ENCODE results near the gene CLEC4F. TPM values are rescaled to one million over a fixed set of nuclear protein-coding genes. Genes with fewer than 3 reads are reported as not detected.

The CLEC4F gene, protein sequence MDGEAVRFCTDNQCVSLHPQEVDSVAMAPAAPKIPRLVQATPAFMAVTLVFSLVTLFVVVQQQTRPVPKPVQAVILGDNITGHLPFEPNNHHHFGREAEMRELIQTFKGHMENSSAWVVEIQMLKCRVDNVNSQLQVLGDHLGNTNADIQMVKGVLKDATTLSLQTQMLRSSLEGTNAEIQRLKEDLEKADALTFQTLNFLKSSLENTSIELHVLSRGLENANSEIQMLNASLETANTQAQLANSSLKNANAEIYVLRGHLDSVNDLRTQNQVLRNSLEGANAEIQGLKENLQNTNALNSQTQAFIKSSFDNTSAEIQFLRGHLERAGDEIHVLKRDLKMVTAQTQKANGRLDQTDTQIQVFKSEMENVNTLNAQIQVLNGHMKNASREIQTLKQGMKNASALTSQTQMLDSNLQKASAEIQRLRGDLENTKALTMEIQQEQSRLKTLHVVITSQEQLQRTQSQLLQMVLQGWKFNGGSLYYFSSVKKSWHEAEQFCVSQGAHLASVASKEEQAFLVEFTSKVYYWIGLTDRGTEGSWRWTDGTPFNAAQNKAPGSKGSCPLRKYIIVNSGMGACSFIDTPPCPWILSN
- not detected for total RNA-seq

GRCh38 chr2:70820499-70820898 is at the start of gene CLEC4F:
CLEC4F (minus strand) TSS chr2:70820599; CDS start chr2:70820523, 76 bp downstream.
- DNase-seq (ENCODE audit: low read depth in 2 of 3, low spot score in 2 of 3): no peak

GRCh38 chr2:70868970-70869369 is 48.6 kb upstream of the CLEC4F start:
- no peak for DNase-seq (ENCODE audit: low read depth in 2 of 3, low spot score in 2 of 3)

DNA sequence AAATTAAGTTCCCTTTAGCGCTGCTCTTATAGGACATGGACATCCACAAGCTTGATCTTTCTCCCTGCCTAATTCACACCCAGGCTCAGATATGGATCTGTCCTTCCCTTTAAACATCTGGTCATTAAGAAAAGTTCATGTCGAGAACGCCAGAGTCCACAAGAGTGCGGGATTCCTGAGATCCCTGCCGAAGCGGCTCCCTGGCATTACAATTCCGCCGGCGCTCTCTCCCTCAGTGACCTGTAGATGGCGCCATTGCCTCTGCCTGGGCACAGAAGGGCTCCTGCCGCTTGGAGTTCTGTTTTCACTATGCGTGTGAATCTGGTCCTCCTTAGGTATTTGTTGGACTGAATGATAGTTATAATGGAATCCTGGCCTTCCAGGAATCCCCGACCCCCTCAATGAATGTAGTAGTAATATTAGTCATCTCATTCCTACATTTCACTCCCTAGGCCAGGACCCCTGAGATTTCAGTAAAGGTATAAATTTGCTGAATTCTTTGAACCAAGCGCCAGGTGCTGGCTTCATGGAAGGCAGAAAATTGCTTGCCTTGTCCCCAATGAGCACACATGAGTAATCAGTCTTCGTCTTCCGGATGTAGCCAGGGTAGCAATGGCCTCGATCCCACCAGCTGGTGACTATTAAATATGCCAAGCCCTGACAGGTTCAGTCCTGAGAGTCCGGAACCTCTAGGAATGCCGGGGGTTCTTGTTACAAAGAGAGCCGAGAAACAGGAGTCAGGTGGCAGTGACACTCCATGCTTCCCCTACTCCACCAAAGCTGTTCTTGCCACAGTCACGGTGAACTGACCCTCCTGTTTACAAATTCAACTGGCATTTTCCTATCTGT is 41.6 kb upstream of the CLEC4F start:
- DNase-seq (ENCODE audit: low read depth in 2 of 3, low spot score in 2 of 3): peak; percentile 43 to 73 (median 56)

GRCh38 chr2:70855667-70856066 is 35.3 kb upstream of the CLEC4F start:
- no peak for DNase-seq (ENCODE audit: low read depth in 2 of 3, low spot score in 2 of 3)

GRCh38 chr2:70854411-70854810 is 34.0 kb upstream of the CLEC4F start:
- DNase-seq (ENCODE audit: low read depth in 2 of 3, low spot score in 2 of 3): no peak

DNA sequence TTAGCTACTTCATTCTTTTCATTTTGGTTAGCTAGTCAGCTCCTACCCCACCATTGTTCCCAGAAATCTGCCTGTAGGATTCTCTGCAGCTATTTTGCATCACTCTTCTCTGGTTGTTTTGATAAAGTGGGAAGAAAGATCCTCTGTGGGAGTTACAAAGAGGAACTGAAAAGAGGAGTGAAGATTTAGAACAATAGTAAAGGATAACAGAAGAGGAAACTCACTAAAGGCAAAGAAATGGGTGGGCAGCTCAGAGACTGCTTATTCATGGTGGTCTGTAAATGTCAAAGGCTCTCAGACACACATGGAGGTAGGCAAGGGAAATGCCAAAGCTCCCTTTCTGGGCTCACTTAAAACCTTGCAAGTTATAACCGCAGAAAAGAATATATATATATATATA is 32.4 kb upstream of the CLEC4F start:
- no peak for DNase-seq (ENCODE audit: low read depth in 2 of 3, low spot score in 2 of 3)

DNA sequence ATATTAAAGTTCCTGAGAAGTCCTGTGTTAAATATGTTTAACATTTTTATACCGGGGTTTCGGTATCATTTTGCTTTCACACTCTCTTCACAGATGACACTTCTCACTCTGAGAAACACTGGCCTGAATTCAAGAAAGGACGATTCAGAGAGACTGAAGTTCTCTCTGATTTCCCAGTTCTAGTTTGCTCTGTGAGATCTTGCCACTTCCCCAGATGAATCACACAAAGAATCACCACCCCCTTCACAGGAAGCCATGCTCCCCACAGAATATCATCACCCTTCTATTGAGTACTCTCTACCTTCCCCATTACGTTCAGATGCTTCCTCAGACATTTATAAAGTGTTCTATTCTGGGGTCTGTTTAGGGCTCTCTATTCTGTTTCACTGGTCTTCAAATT is 31.3 kb upstream of the CLEC4F start:
- DNase-seq (ENCODE audit: low read depth in 2 of 3, low spot score in 2 of 3): peak in 2 of 3 donors; percentile 54 to 73

DNA sequence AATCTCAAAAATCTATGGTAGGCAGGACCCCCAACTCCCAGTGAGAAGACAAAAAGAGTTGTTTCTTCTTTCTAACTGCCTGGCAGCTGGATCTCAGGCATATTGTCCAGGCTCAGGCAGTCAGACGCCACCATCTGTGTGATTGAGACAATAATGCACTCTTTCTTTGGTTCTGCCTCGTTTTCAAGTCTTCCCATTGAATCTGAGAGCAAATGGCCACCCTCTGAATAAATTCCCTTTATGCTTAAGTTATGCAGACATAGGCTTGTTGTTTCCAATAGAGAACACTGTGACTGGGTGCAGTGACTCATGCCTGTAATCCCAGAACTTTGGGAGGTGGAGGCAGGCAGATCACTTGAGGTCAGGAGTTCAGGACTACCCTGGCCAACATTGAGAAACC is 30.5 kb upstream of the CLEC4F start:
- no peak for DNase-seq (ENCODE audit: low read depth in 2 of 3, low spot score in 2 of 3)

GRCh38 chr2:70842401-70842800 is 22.0 kb upstream of the CLEC4F start:
- no peak for DNase-seq (ENCODE audit: low read depth in 2 of 3, low spot score in 2 of 3)

GRCh38 chr2:70837980-70838925 is 17.9 kb upstream of the CLEC4F start:
- no peak for DNase-seq (ENCODE audit: low read depth in 2 of 3, low spot score in 2 of 3)

DNA sequence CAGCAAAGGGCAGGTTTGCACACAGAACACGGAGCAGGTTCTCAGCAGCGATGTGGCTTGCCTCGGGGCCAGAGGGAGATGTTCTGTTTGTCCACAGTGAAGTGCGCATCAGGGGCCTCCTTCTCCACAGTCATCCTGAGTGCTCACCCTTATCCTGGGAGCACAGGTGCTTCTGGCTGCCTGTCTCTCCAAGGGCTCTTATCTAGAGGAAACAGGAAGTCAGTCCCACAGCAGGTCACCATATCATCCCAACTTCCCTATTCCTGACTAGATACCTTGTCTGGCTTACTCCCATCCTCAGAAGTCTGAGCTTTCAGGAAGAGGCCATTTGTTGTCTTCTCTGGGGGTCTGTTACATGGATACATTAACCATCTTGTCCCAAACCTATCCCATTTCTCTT is 15.2 kb upstream of the CLEC4F start, which contains the start of gene CD207:
CD207 (minus strand) TSS at position 174 of the 400 bp plus-strand sequence; CDS start at position 134, 40 bp downstream.
- no peak for DNase-seq (ENCODE audit: low read depth in 2 of 3, low spot score in 2 of 3)

DNA sequence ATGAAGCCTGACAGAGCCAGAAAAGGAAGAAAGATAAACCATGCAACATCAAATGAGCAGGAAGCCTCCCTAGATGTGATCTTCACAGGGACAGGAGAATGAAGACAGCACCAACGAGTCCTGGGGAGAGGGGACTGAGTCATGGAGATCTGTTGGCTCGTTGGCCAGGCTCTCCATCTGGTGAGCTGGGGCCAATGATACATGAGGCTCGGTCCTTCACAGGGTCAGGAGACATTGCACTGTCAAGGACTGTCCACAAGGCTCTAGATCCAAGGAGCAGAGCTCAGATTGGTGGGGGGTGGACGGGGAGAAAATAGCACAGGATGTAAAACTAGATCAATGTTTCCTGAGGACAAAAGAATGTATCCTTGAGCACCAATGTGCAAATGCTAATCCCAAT is 14.5 kb upstream of the CLEC4F start:
- no peak for DNase-seq (ENCODE audit: low read depth in 2 of 3, low spot score in 2 of 3)

DNA sequence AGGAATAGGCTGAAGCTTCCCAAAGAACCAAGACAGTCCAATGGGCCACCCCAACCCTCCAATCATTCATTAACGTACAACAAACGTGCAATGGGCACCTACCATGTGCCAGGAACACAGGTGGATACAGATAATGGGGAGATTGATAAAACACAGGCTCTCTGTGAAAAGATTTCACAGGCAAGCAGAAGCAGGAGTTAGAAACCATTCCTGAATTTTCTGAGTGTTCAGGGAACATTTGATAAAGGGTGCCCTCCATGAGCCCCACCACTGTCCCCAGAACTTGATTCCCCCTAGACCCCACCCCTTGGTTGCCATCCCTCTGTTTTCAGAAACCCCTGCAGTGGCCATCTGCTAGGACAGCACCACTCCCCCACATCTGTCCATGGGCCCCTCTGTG is 13.7 kb upstream of the CLEC4F start:
- DNase-seq (ENCODE audit: low read depth in 2 of 3, low spot score in 2 of 3): no peak

DNA sequence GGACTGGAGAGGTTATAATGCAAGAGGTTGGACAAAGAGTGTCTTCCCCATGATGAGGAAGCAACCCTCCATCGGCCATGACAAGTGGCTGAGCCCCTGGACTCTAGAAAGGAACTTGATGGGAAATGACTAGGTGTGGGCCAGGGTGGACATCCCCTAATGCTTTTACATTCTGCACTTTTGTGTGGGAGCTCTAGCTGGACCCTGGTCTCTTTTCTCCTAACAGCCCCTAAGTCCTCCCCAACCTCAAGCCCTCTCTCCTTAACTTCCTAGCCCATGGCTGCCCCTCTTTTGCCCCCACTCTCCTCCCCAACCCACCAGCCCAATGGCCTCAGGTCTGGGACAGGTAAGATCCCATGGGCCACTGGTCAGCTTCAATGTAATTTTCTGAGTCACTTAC is 12.8 kb upstream of the CLEC4F start:
- DNase-seq (ENCODE audit: low read depth in 2 of 3, low spot score in 2 of 3): no peak

DNA sequence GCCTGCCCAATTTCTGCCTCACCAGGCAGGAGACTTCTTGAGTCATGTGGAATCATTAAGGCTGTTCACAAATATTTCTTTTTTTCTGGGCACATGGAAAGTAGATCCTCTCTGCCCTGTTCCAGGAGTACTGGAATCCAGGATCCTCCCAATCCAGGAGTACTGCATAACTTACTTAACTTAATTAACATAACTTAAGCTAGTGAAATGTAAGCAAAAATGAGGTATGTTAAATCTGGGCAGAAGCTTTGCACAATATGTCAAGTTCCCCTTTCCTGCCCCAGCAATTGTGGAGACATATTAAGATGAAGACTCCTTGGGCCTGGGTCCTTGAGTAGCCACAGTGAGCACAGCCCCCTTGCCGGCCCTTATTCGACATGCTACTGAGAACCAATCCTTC is 12.0 kb upstream of the CLEC4F start:
- peak in 1 of 3 donors; percentile 31 for DNase-seq (ENCODE audit: low read depth in 2 of 3, low spot score in 2 of 3)

DNA sequence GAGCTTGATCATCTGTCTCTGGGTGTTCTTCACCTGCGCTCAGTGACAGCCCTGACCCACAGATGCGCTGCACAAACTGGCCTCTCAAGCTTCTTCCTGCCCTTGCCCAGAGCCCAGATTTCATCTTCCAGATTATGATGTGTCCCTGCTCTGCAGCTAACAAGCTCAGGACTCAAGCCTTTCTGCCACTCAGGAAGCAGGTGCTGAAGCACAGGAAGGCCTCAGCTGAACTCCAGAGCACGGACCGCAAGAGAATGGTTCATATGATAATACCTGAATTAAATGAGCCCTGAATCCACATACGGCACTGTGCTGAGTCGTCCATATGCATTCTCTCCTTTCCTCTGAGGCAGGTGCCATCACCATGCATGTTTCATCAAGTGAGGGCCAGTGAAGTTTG is 11.5 kb upstream of the CLEC4F start:
- peak in 2 of 3 donors; percentile 14 to 51 for DNase-seq (ENCODE audit: low read depth in 2 of 3, low spot score in 2 of 3)

DNA sequence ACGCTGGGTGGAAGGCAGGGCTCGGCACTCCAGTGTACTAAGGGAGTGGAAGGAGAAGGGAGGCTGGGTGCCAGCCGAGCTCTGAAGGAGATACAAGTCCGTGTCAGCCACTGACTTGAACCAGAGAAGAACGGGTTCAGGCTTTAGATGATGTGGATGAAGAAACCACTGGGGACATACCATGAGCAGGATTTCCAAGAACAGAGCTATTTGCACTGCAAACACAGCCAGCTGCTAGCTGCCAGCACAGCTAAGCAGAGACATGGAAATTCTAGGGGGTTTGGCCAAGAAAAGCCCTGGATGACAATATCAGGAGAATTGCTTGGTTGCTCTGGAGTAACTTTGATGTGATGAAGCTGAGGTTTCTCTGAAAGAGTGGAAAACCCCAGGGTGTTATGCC is 10.0 kb upstream of the CLEC4F start:
- DNase-seq (ENCODE audit: low read depth in 2 of 3, low spot score in 2 of 3): no peak

DNA sequence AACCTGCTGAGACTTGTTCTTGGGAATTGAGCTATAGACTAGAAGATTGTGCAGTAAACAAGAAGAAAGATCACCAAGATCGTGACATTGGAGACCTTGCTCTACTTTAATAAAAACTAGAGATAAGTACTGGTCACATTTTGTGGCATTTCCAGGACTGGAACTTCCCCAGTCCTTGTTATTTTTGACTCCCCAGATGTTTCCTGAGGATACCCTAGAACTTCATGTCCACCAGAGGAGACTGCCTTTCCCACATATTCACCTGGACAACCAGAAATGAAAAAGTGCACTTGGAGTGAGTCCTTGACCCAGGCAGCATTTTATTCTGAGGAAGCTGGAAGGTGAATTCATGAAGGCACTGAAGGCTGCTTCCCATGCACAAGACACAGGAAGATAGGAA is 9.5 kb upstream of the CLEC4F start:
- no peak for DNase-seq (ENCODE audit: low read depth in 2 of 3, low spot score in 2 of 3)

DNA sequence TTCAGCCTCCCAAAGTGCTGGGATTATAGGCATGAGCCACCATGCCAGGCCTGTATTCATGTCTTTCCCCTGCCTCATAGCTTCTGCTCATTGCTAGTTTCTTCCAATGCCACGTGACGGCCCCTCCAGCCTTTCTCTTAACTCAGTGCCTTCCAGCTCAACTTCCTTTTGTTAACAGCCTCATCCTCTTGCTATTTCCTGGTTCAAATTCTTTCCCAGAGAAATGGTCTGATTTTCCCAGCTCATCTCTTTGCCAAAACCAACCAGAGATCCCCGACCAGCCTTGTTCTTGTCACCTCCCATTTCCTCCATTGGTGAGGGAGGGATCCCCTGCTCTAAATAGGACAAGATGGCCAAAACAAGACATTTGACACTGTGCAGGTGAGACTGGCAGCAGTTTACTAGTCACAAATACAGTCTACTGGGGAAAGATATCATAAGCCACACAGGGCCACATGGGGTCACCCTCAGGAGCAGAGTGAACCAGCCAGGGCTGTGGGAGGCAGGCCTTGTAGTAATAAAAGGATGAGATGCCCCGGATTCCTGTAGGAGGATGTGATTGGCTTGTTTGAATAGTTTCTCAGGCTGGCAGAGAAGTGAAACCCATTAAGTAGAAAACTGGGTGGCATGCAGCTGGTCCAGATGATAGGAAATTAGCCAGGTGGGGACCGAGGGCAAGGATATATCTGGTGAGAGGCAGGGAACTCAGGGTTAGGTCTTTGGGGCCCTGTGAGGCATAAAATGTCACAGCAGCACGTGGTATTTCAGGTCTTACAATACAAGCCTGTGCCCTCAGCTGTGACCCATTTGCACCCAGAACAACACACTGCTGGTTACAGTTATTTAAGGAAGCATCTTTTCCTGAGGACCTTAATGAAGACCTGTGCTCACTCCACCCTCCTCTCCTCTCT is 8.8 kb upstream of the CLEC4F start:
- no peak for DNase-seq (ENCODE audit: low read depth in 2 of 3, low spot score in 2 of 3)
